Esophagus squamous epithelium (tissue), 4 donors: ENCODE results near the gene FYN.

Source experiments
- CTCF ChIP-seq, 6 experiments: fragments of 450-650 bp in 4 of 6; fragments of 200-600 bp in 2 of 6; sonication (generic) in 2 of 6; IDR thresholded peaks; one replicate each; pipeline ENCODE4 v1.5.1; 2016 to 2019; ENCODE audit warnings: antibody characterized with exemption in 6 of 6, mild to moderate bottlenecking in 4 of 6, moderate library complexity in 4 of 6
- POLR2A ChIP-seq, 4 donors: fragments of 450-650 bp; IDR thresholded peaks; one replicate each; pipeline ENCODE4 v1.6.1; 2017; ENCODE audit warnings: antibody characterized with exemption in 4 of 4, mild to moderate bottlenecking in 4 of 4, moderate library complexity in 3 of 4

DNA sequence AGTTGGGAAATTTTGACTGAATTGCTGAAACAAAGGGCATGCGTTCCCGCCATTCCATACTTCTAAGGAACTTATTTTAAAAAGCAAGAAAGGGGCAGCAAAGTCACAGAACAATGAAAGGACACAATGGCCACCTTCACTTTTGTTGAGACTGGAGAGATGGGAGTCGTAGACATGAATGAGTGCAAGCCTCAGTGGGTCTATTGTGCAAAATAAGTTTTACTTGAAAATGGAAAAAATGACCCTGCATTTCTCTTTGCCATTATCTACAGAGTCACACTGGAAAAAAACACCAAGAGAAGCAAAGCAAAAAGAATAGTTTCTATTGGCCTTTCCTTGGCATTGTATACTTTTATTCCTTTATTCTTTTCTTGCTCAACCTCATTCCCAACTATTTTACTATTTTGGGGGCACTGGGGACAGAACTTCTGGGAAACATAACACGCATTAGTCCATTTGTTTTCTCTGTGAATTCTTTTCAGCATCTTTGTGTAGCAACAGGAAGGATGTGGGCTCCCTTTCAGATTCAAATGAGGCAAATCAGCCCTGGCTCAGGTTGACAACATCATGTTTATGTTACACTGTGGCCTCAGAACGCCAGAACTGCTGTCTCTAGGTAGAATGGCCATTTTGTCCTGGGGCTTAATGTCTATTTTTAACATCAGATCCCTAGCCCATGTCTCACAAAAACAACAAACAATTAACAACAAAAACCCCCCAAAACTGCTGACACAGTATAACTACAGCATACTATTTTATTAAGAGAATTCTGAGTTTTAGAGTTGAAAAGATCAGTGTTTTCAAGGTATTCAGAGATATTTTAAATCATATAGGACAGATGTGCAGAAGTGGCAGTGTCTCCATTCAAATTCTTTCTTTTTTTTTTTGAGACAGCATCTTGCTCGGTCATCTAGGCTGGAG lies 122.2 kb downstream of the FYN start:
- peak in 1 of 4 donors; percentile 33 for TF ChIP-seq POLR2A (IDR thresholded peaks at IDR 0.05)
- no peak for TF ChIP-seq CTCF (IDR thresholded peaks at IDR 0.05)
